Camera-type eye (tissue), 1 donor: ENCODE results near the gene OR4C3. TPM values are rescaled to one million over a fixed set of nuclear protein-coding genes. Genes with fewer than 3 reads are reported as not detected.

Source experiments
- total RNA-seq: library from RNA; depleted of rRNA; stranded (reverse); fragments of >200 nt; gene quantifications from one replicate; pipeline ENCODE4 v1.2.3, GENCODE V29; 2014

OR4C3 gene
- total RNA-seq, result not detected

GRCh38 chr11:48324620-48325019 is at the start of gene OR4C3:
Gene OR4C3 (plus strand): TSS chr11:48324920. CDS start chr11:48325022, 102 bp downstream.

GRCh38 chr11:48305923-48306322 is 18.8 kb upstream of the OR4C3 start, which contains the start of gene OR4S1:
Gene OR4S1 (plus strand): TSS chr11:48306223. CDS start chr11:48306223, 0 bp downstream.

DNA sequence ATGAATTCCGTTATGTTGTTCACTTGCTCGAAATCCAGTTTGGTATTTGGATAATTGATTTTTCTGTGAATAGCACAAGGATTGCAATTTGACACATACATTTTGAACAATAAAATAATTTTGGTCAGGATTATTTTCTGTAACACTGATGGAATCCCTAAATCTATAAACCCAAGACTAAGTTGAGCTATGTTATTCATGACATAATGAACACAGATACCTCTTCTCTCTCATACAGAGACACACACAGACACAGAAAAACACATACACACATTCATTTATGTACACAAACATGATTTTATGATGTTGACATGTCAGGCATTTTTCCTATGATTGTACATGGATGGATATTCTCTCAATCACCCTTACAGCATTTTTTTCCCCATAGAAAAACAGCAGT is 41.6 kb downstream of the OR4C3 start, which contains the start of gene OR4C5:
OR4C5 (minus strand) TSS at position 101 of the 400 bp plus-strand sequence; CDS start at position 101, 0 bp downstream.

Other genes with a start within 250 kb of the OR4C3 start
- not detected for gene OR4B1, start 108.1 kb upstream of the OR4C3 start, total RNA-seq
- not detected for gene OR4X2, start 79.8 kb upstream of the OR4C3 start, total RNA-seq
- not detected for gene OR4X1, start 61.1 kb upstream of the OR4C3 start, total RNA-seq
- gene OR4S1, start 18.7 kb upstream of the OR4C3 start, total RNA-seq, result not detected
- not detected for gene OR4C5, start 41.5 kb downstream of the OR4C3 start, total RNA-seq
- gene OR4A47, start 163.9 kb downstream of the OR4C3 start, total RNA-seq, result not detected